K562 (cell line): Measurements from ENCODE around the gene WBP1. TPM values are rescaled to one million over a fixed set of nuclear protein-coding genes. Genes with fewer than 3 reads are reported as not detected.
A peak's percentile ranks its signal among the peaks of the same experiment; 100 is the strongest.

Experiments
- CHD4 ChIP-seq: fragments of 200-600 bp; sonication (generic); IDR thresholded peaks from 3 replicates; pipeline ENCODE4 v1.6.1; 2012; ENCODE audit warnings: low read depth, mild to moderate bottlenecking, mixed read lengths, low read length, inconsistent platforms; ENCODE audit not compliant: insufficient read depth, insufficient replicate concordance, poor library complexity, severe bottlenecking
- CXXC5 ChIP-seq: fragments of 250-450 bp; sonication (Bioruptor Pico); IDR thresholded peaks from 2 replicates; pipeline ENCODE4 v1.8.0; 2022; ENCODE audit warnings: inconsistent platforms, mild to moderate bottlenecking, moderate library complexity
- GATAD2B ChIP-seq: fragments of 450-650 bp; IDR thresholded peaks from 2 replicates; pipeline ENCODE4 v1.6.1; 2017; ENCODE audit warnings: mild to moderate bottlenecking, borderline replicate concordance
- PHF8 ChIP-seq: fragments of 200-600 bp; sonication (generic); IDR thresholded peaks from 2 replicates; pipeline ENCODE4 v1.6.1; 2012; ENCODE audit warnings: mixed run types, mild to moderate bottlenecking, inconsistent platforms, low read length, moderate library complexity, borderline replicate concordance
- POLR2AphosphoS2 ChIP-seq: IDR thresholded peaks from 2 replicates; pipeline ENCODE4 v1.6.1; 2012; ENCODE audit warnings: low read length, improper control_type of control experiment
- POLR2G ChIP-seq: fragments of 200-400 bp; formaldehyde crosslinking; IDR thresholded peaks from 2 replicates; pipeline ENCODE4 v1.6.1; 2017; ENCODE audit warnings: low read depth, mild to moderate bottlenecking, antibody characterized with exemption, low read length, moderate library complexity
- PRPF4 ChIP-seq: fragments of 200-400 bp; formaldehyde crosslinking; IDR thresholded peaks from one replicate; pipeline ENCODE4 v1.6.1; 2017; ENCODE audit warnings: low read length, low read depth, mild to moderate bottlenecking; ENCODE audit not compliant: insufficient read depth, poor library complexity, severe bottlenecking
- TBP ChIP-seq: optimal IDR thresholded peaks from 2 replicates; pipeline ENCODE3; 2011; ENCODE audit warnings: low read depth, low read length, improper control_type of control experiment
- TRIM28 ChIP-seq: fragments of 450-650 bp; IDR thresholded peaks from 2 replicates; pipeline ENCODE4 v1.6.1; 2017
- ZNF140 ChIP-seq: fragments of 250-450 bp; sonication (Bioruptor Pico); IDR thresholded peaks from 2 replicates; pipeline ENCODE4 v1.8.0; 2021; ENCODE audit warnings: moderate library complexity, mild to moderate bottlenecking, inconsistent platforms
- ZNF561 ChIP-seq: fragments of 450-650 bp; formaldehyde crosslinking; conservative IDR thresholded peaks from 2 replicates; pipeline ENCODE4 v1.4.0; 2020; ENCODE audit warnings: mild to moderate bottlenecking, moderate library complexity
- polyA plus RNA-seq, 8 experiments: library from polyadenylated mRNA; depleted of rRNA in 4 of 8; stranded (reverse) in 5 of 8; unstranded in 3 of 8; fragments of >200 nt; fragmentation: Nextera tagmentation in 2 of 8; fragmentation: Illumina TruSeq in 1 of 8; extraction: Ambion mirVana in 2 of 8; extraction: Trizol in 1 of 8; gene quantifications; 2 replicates each; pipeline versions ENCODE4 v1.2.1 to v1.2.3, GENCODE V29; 2011 to 2014; ENCODE audit warnings: inconsistent platforms in 1 of 8, missing spikeins in 1 of 8
- total RNA-seq, 7 experiments: library from RNA; depleted of rRNA in 6 of 7; stranded (reverse); fragments of >200 nt in 6 of 7; fragmentation: Illumina TruSeq in 2 of 7; extraction: Trizol in 2 of 7; gene quantifications; 2 replicates each; pipeline versions ENCODE4 v1.2.1 to v1.2.3, GENCODE V29; 2011 to 2021; ENCODE audit warnings: low replicate concordance in 1 of 7
- TF ChIP-seq, protein P1 (sequence below): fragments of 450-650 bp; IDR thresholded peaks from 2 replicates; pipeline ENCODE4 v1.6.1; 2016; ENCODE audit warnings: mild to moderate bottlenecking
- TF ChIP-seq, protein P2 (sequence below), 2 experiments: fragments of 450-650 bp; formaldehyde crosslinking in 1 of 2; IDR thresholded peaks; 2 replicates each; pipeline versions ENCODE4 v1.4.0 to v1.6.1; 2014 to 2020; ENCODE audit warnings: mild to moderate bottlenecking in 2 of 2, borderline replicate concordance in 1 of 2, low read depth in 1 of 2

Gene WBP1
- total and polyA plus RNA-seq, 9 of the 15 experiments (the other 6 are each of a cell fraction or from before 2014, with no cell fraction given), result 1.9 to 27.7 (median 14.2) TPM

DNA sequence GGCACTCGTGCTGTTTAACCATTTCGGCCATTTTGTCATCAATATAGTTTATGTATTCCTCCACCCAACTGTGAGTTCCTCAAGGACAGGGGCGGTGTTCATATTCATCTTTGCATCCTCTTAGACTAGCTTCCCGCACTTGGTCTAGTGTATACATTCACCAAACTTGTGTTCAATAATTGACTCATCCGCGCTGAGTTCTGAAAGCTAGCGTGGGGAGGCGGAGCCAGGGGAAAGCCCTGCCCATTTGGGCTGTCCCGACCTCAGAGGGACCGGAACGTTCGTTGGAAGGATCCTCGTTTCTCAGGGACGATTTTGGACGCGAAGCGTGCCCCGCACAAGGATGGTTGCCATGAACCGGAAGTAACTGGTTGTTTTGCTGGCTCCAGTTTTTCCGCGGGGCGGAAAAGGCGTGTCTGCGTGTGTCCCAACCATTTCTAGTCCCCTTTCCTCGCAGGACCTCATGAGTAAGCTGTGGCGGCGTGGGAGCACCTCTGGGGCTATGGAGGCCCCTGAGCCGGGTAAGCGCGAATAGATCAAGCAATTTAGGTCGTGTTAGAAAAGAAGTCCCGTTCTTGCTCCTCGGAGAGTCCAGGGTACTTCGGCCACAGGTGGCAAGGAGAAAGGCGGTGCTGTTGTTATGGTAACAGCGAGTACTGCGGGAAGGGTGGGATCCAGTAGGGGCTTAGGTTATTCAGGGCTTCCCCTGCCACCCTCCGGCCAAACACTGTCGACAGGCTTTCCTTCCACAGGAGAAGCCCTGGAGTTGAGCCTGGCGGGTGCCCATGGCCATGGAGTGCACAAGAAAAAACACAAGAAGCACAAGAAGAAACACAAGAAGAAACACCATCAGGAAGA lies 3.4 kb upstream of the WBP1 start, which contains the start of gene INO80B (continued):
- no peak for TF ChIP-seq ZNF561 (CRISPR knock-in tag)
- TF ChIP-seq PHF8, result peak; percentile 56; the same call in 1 of the 2 replicates
- peak; percentile 87 for TF ChIP-seq CXXC5
- no peak for TF ChIP-seq ZNF140 (CRISPR knock-in tag)
- TF ChIP-seq, protein P1, sequence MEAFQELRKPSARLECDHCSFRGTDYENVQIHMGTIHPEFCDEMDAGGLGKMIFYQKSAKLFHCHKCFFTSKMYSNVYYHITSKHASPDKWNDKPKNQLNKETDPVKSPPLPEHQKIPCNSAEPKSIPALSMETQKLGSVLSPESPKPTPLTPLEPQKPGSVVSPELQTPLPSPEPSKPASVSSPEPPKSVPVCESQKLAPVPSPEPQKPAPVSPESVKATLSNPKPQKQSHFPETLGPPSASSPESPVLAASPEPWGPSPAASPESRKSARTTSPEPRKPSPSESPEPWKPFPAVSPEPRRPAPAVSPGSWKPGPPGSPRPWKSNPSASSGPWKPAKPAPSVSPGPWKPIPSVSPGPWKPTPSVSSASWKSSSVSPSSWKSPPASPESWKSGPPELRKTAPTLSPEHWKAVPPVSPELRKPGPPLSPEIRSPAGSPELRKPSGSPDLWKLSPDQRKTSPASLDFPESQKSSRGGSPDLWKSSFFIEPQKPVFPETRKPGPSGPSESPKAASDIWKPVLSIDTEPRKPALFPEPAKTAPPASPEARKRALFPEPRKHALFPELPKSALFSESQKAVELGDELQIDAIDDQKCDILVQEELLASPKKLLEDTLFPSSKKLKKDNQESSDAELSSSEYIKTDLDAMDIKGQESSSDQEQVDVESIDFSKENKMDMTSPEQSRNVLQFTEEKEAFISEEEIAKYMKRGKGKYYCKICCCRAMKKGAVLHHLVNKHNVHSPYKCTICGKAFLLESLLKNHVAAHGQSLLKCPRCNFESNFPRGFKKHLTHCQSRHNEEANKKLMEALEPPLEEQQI, result peak; percentile 52; the same call in 1 of the 2 replicates
- no peak for TF ChIP-seq PRPF4
- peak; percentile 72; the same call in 1 of the 2 replicates for TF ChIP-seq GATAD2B
- no peak for TF ChIP-seq POLR2AphosphoS2
- peak; percentile 15; the same call in 1 of the 2 replicates for TF ChIP-seq TRIM28
- TF ChIP-seq, protein P2, sequence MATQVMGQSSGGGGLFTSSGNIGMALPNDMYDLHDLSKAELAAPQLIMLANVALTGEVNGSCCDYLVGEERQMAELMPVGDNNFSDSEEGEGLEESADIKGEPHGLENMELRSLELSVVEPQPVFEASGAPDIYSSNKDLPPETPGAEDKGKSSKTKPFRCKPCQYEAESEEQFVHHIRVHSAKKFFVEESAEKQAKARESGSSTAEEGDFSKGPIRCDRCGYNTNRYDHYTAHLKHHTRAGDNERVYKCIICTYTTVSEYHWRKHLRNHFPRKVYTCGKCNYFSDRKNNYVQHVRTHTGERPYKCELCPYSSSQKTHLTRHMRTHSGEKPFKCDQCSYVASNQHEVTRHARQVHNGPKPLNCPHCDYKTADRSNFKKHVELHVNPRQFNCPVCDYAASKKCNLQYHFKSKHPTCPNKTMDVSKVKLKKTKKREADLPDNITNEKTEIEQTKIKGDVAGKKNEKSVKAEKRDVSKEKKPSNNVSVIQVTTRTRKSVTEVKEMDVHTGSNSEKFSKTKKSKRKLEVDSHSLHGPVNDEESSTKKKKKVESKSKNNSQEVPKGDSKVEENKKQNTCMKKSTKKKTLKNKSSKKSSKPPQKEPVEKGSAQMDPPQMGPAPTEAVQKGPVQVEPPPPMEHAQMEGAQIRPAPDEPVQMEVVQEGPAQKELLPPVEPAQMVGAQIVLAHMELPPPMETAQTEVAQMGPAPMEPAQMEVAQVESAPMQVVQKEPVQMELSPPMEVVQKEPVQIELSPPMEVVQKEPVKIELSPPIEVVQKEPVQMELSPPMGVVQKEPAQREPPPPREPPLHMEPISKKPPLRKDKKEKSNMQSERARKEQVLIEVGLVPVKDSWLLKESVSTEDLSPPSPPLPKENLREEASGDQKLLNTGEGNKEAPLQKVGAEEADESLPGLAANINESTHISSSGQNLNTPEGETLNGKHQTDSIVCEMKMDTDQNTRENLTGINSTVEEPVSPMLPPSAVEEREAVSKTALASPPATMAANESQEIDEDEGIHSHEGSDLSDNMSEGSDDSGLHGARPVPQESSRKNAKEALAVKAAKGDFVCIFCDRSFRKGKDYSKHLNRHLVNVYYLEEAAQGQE (IDR thresholded peaks at IDR 0.05; ENCODE audit: borderline replicate concordance), result peak; percentile 58
- TF ChIP-seq, protein P2 (CRISPR knock-in tag; IDR thresholded peaks at IDR 0.05; ENCODE audit: low read depth), result no peak
- TF ChIP-seq POLR2G, result peak; percentile 60
- peak; percentile 83 for TF ChIP-seq TBP
- TF ChIP-seq CHD4, result no peak
